ENCODE data around the gene MATN4.

Gene MATN4

DNA sequence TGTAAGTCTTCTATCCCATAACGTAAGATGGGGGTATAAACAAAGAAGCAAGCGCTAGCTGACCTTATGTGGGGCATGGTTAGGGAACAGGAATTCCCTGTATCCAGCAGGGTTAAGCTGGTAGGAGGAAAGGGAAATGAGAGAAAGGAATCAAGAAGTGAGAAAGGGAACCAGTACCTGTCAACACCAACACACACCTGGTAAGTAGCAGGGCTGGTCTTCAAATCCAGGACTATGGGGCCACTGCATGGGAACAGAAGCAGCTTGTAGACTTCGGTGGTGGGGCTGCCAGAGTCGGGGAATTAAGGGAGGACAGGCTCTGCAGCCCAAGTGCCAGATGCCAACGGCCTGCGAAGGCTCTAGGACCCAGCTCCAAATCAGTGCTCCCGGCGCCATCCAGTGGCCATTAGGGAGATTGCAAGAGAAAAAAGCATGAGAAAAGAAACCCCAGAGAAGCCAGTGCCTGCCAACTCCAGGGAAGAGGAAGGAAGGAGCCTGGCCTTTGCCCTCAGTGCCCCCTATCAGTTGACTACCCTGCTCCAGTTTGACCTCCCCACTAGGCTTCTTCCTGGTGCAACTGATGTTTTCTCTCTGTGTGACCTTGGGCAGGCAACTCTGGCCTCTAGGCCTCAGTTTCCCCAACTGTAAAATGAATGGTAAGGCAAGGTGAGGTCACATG lies 17.3 kb downstream of the MATN4 start:
- DNase-seq (ENCODE audit: low read depth): peak; percentile 66
- TF ChIP-seq CTCF (IDR thresholded peaks at IDR 0.05; ENCODE audit: insufficient read depth, low read depth, low read length, missing control alignments): peak; percentile 81
- H3K4me3 ChIP-seq (ENCODE audit: low read depth, low read length): no peak overlapping the region

- H3K4me3 ChIP-seq (ENCODE audit: low read depth, low read length): no peak overlapping the region
- TF ChIP-seq CTCF (IDR thresholded peaks at IDR 0.05; ENCODE audit: insufficient read depth, low read depth, low read length, missing control alignments): no peak
- DNase-seq (ENCODE audit: low read depth): no peak
Measured at GRCh38 chr20:45289942-45290676, 18.0 kb downstream of the MATN4 start.

DNA sequence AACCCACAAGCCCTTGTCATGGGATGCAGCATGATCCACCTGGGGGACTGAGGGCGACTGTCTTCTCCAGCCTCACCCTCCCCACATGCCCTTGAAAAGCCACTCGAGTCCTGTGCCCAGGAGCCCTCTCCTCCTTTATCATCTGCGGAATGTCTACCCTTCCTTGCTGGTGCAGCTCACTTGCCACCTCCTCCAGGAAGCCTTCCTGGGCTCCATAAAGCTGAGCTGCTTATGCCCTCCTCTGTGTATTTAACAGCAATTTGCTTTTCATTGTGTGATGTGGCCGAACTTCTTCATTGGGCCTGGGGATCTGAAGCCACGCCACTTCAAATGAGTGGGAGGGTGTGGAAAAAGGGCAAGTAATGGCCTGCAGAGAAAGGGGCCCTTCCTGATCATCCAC lies 19.2 kb downstream of the MATN4 start:
- H3K4me3 ChIP-seq (ENCODE audit: low read depth, low read length): no peak overlapping the region
- TF ChIP-seq CTCF (IDR thresholded peaks at IDR 0.05; ENCODE audit: insufficient read depth, low read depth, low read length, missing control alignments): no peak
- no peak for DNase-seq (ENCODE audit: low read depth)

- no peak overlapping the region for H3K4me3 ChIP-seq (ENCODE audit: low read depth, low read length)
- TF ChIP-seq CTCF (IDR thresholded peaks at IDR 0.05; ENCODE audit: insufficient read depth, low read depth, low read length, missing control alignments): no peak
- DNase-seq (ENCODE audit: low read depth): no peak
Measured at GRCh38 chr20:45288376-45288775, 19.7 kb downstream of the MATN4 start.

DNA sequence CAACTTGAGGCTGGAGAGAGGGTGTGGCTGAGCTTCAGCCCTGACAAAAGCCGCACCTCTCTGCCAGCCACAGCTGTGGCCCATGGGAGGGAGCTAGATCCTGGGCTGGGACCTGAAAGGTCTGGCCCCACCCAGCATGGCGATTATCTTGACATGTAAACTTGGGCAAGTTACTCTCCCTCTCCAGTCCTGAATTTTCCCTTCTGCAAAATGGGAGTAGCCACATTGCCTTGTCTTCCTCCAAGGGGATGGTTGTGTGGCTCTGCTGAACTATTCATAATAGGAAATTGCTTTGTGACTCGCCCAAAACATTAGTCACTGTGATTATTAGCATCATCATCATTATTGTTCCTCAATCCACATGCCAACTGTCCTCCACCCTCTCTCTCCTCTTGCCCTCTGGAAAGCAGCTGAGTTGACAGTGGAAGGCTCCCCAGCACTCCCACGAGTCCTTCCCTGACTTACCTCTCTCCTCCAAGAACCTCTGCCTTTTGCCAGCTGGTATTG lies 24.5 kb downstream of the MATN4 start:
- TF ChIP-seq CTCF (IDR thresholded peaks at IDR 0.05; ENCODE audit: insufficient read depth, low read depth, low read length, missing control alignments): no peak
- no peak for DNase-seq (ENCODE audit: low read depth)

DNA sequence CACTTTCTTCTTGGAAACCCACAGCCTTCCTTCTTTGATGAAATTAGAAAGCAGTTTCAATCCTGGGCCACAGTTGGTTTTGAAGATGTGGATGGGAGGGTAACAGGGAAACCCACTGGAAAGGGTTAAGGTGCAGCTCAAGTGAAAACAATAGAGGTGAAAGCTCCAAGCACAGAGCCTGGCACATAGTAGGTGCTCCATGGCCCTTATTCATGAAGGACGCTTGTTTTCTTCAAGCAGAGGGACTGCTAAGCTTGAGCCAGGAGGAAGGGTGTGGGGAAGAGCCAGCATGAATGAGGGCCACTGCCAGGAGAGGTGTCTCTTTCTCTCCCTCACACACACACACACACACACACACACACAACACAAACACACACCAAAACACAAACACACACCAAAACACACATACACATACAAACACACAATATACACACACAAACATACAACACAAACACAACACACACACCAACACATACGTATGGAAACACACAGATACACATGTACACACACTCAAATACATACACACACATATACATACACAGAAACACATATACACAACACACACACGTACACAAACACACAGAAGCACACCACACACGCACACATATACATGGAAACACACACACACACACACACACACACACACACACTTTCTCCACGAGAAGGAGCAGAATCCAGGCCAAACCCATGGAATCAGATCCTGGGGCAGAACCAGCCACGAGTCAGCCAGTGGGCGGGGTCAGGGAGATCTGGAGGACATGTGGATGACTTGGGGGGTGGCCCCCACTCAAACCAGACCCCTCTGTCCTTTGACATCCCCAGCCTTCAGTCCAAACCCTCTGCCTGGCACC lies 25.2 kb downstream of the MATN4 start:
- no peak overlapping the region for H3K4me3 ChIP-seq (ENCODE audit: low read depth, low read length)
- TF ChIP-seq CTCF (IDR thresholded peaks at IDR 0.05; ENCODE audit: insufficient read depth, low read depth, low read length, missing control alignments): no peak
- no peak for DNase-seq (ENCODE audit: low read depth)

More for the DNA sequence above, 24.5 kb downstream of the MATN4 start:
- no peak overlapping the region for H3K4me3 ChIP-seq (ENCODE audit: low read depth, low read length)

All from GM12865 (cell line).